Dermis lymphatic vessel endothelial cell (primary cell): ENCODE data around the gene TK2. TPM values are rescaled to one million over a fixed set of nuclear protein-coding genes. Genes with fewer than 3 reads are reported as not detected.

Experiments
- total RNA-seq: library from RNA; depleted of rRNA; stranded (reverse); fragments of >200 nt; gene quantifications from 2 replicates; pipeline ENCODE4 v1.2.1, GENCODE V29; 2014

Gene TK2
- total RNA-seq = 32.4 and 36.3 TPM in 2 replicates

DNA sequence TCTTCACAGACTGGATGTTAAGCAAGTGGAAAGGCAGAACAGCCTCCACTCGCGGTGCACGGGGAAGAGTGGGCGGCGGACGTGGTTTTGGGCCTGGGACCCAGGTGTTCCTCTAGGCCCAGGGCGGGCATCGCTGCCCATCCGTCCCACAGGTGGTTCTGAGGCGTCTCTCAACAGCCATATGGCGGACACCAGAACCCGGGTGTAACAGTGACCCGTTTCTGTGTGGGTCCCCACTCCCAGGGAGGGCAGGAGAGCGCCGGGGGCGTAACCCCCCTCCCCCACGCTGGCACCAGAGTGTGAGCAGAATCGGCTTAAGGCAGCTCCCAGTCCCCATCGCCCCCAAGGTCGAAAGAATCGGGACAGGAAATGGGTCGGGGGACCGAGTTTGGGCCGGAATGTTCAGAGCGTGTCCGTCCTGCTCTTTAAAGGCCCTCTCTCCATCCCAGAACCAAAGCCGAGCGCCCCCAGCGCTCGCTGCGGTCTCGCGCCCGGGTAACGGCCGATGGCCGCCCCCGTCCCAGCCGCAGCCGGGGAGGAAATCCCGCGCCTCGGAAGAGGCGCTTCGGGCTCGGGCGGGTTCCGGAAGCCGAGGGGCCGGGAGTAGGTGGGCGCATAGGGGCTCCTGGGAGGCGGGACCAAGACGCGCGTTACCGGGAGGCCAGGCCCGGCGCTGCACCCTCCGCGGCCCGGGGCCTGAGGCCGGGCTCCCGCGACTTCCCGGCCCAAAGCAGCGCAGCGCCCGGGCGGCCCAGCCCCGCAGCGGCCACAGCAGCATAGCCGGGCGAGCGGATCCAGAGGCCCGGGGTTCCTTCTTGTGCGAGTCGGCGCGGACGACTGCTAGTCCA, at the start of gene TK2:
Gene TK2 (minus strand): TSS at position 839 of the 848 bp plus-strand sequence. CDS start 61 bp downstream, at position 778.

DNA sequence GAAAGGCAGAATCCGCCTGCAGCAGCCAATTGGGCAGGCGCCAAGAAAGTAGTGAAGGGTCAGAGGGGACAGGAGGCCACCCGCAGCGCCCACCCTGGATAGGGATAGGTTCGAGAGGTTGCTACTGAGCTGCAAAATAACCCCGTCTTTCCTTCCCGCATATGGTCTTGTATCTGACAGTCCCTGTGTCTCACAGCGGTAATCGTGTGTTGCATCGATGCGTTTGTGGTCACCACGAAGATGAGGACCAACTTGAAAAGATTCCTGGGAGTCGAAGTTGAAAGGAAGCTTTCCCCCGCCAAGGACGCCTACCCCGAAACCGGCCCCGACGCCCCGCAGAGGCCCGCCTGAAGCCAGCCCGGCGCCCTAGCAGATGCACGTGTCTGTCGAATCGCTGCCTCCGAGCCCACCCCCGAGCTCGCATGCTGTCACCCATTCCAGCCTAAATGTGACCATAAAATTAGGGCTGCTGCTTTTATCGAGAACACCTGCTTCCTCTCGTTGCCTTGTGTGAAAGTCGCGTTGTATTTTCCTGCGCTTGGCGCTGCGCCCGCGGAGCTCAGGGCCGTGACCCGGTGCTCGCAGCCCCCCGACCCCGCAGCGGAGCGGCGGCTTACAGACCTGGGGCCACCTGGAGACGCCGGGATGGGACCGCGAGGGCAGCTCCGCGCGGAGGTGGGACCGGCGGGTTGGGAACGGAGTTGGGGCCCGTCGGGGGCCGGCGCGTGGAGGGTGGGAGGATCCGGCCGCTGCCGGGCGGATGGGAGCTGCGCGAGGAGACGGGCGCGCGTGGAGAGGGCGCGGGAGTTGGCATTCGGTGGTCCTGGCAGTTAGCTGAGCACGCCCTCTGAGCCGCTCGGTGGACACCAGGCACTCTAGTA, 29.0 kb upstream of the TK2 start, which contains the start of gene CMTM2:
Gene CMTM2 (plus strand): TSS at position 813 of the 881 bp plus-strand sequence. CDS start 145 bp downstream, outside the sequence.

GRCh38 chr16:66566051-66566901, 16.4 kb upstream of the TK2 start, which contains the start of gene CMTM1:
Gene CMTM1 (plus strand): TSS chr16:66566439. CDS start chr16:66566514, 75 bp downstream.

GRCh38 chr16:66552286-66553177, 2.6 kb upstream of the TK2 start, which contains the start of gene CKLF:
Gene CKLF (plus strand): TSS chr16:66552576. CDS start chr16:66552716, 140 bp downstream.

Other genes with a start within 250 kb of the TK2 start
- gene CDH5, start 183.4 kb downstream of the TK2 start, total RNA-seq = 325 and 335 TPM in 2 replicates
- 0.11 and 0.43 TPM in 2 replicates for gene BEAN1, start 122.8 kb downstream of the TK2 start, total RNA-seq
- gene CKLF, start 2.5 kb upstream of the TK2 start, total RNA-seq = 50.7 and 66.7 TPM in 2 replicates
- gene CMTM1, start 16.3 kb upstream of the TK2 start, total RNA-seq = 1.8 and 2.1 TPM in 2 replicates
- gene CMTM2, start 29.3 kb upstream of the TK2 start, total RNA-seq = not detected in 2 replicates
- gene CMTM3, start 54.6 kb upstream of the TK2 start, total RNA-seq = 22.8 and 35.8 TPM in 2 replicates
- gene CMTM4, start 146.6 kb upstream of the TK2 start, total RNA-seq = 9.8 and 10.0 TPM in 2 replicates
- 118 and 132 TPM in 2 replicates for gene DYNC1LI2, start 201.5 kb upstream of the TK2 start, total RNA-seq